RPMI7951 (cell line): ENCODE results near the gene PSMD8. TPM values are rescaled to one million over a fixed set of nuclear protein-coding genes. Genes with fewer than 3 reads are reported as not detected.
"Not testable (repeated sequence)": the region's sequence is repeated elsewhere in the genome, so short reads cannot be mapped to it uniquely, and the experiment has no call there.

Source experiments
- DNase-seq: peaks from one replicate; pipeline ENCODE4 v3.0.0-alpha.2; 2012; ENCODE audit warnings: low read depth
- total RNA-seq: library from RNA; depleted of rRNA; stranded (reverse); fragments of >200 nt; shearing (Covaris generic); gene quantifications from 2 replicates; pipeline ENCODE4 v1.2.3, GENCODE V29; 2014

The PSMD8 gene
- total RNA-seq, 1 experiment from 2014 or later, result 533 TPM

GRCh38 chr19:38362076-38362945, 12.1 kb upstream of the PSMD8 start:
- DNase-seq, result peak; percentile 77

- DNase-seq, result not testable (repeated sequence)
Measured at GRCh38 chr19:38362946-38363688, 11.3 kb upstream of the PSMD8 start.

GRCh38 chr19:38367041-38367440, 7.3 kb upstream of the PSMD8 start:
- no peak for DNase-seq

GRCh38 chr19:38369584-38369983, 4.8 kb upstream of the PSMD8 start:
- DNase-seq, result no peak

- DNase-seq, result no peak
Measured at GRCh38 chr19:38370299-38370698, 4.1 kb upstream of the PSMD8 start.

GRCh38 chr19:38371081-38371480, 3.3 kb upstream of the PSMD8 start:
- no peak for DNase-seq

- no peak for DNase-seq
Measured at GRCh38 chr19:38373907-38374331, 452 bp upstream of the PSMD8 start.

GRCh38 chr19:38375098-38375493, 725 bp downstream of the PSMD8 start:
- DNase-seq, result no peak

- DNase-seq, result no peak
Measured at GRCh38 chr19:38375748-38376147, 1.4 kb downstream of the PSMD8 start.

- no peak for DNase-seq
Measured at GRCh38 chr19:38376576-38376975, 2.2 kb downstream of the PSMD8 start.

- DNase-seq, result no peak
Measured at GRCh38 chr19:38377052-38377451, 2.7 kb downstream of the PSMD8 start.

- no peak for DNase-seq
Measured at GRCh38 chr19:38378866-38379265, 4.5 kb downstream of the PSMD8 start.

GRCh38 chr19:38381138-38381537, 6.8 kb downstream of the PSMD8 start:
- DNase-seq, result no peak

GRCh38 chr19:38383184-38383583, 8.8 kb downstream of the PSMD8 start:
- no peak for DNase-seq

- DNase-seq, result no peak
Measured at GRCh38 chr19:38383743-38384142, 9.4 kb downstream of the PSMD8 start.

GRCh38 chr19:38384209-38385027, 10.0 kb downstream of the PSMD8 start:
- DNase-seq, result no peak

GRCh38 chr19:38385057-38385803, 10.9 kb downstream of the PSMD8 start:
- no peak for DNase-seq

- DNase-seq, result no peak
Measured at GRCh38 chr19:38385804-38386257, 11.5 kb downstream of the PSMD8 start.

- DNase-seq, result no peak
Measured at GRCh38 chr19:38386300-38386970, 12.1 kb downstream of the PSMD8 start.

- no peak for DNase-seq
Measured at GRCh38 chr19:38386971-38387549, 12.7 kb downstream of the PSMD8 start.
